SK-N-MC (cell line): ENCODE measurements around the gene SGSM1.

ENCODE experiments used
- EZH2 ChIP-seq: fragments of 200-600 bp; sonication (generic); IDR thresholded peaks from one replicate; pipeline ENCODE4 v1.6.1; 2017; ENCODE audit warnings: antibody characterized with exemption
- POLR2AphosphoS5 ChIP-seq: IDR thresholded peaks from 2 replicates; pipeline ENCODE4 v1.6.1; 2012; ENCODE audit warnings: mild to moderate bottlenecking, low read depth, low read length, borderline replicate concordance

DNA sequence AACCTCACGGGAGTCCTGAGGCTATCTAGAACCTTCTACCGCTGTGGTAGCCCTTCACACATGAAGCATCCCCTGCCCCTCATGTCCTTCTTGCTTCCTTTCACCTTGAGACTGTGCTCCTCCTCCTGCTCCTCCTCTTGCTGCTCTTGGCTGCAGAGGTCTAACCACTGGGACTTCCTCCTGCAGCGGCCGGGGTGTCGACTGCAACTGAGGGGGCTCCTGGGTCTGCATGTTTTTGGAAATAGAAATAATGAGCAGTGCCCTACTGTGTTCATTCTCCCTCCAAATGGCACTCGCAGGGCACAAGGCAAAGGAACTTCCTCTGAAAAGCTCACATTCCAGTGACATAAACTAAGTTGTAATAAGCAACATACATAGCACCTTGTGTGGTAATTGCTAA is 46.2 kb upstream of the SGSM1 start:
- TF ChIP-seq EZH2, result no peak
- TF ChIP-seq POLR2AphosphoS5, result no peak
